Uterus (tissue), 2 donors: ENCODE results near the gene OIP5.

Source experiments
- CTCF ChIP-seq, 4 experiments: fragments of 200-600 bp in 2 of 4; fragments of 450-650 bp in 2 of 4; sonication (generic) in 2 of 4; IDR thresholded peaks; one replicate each; pipeline ENCODE4 v1.5.1; 2016 to 2019; ENCODE audit warnings: antibody characterized with exemption in 4 of 4, mild to moderate bottlenecking in 2 of 4, moderate library complexity in 1 of 4
- POLR2A ChIP-seq, 2 donors: fragments of 450-650 bp; IDR thresholded peaks; one replicate each; pipeline ENCODE4 v1.6.1; 2016; ENCODE audit warnings: antibody characterized with exemption in 2 of 2, mild to moderate bottlenecking in 1 of 2, moderate library complexity in 1 of 2

- no peak for TF ChIP-seq CTCF (IDR thresholded peaks at IDR 0.05)
- no peak for TF ChIP-seq POLR2A (IDR thresholded peaks at IDR 0.05)
These were observed 45.6 kb downstream of the OIP5 start for GRCh38 chr15:41286665-41287333.
